Uterus (tissue), 4 donors: ENCODE measurements around the gene BAG2. TPM values are rescaled to one million over a fixed set of nuclear protein-coding genes. Genes with fewer than 3 reads are reported as not detected.

ENCODE experiments used
- DNase-seq, 2 donors: peaks; one replicate each; pipeline ENCODE4 v3.0.0-alpha.2; 2019 to 2020
- H3K27ac ChIP-seq, 2 donors: fragments of 200-600 bp; sonication (generic); 1 replicate in 1 of 2; 2 replicates in 1 of 2; pipeline ENCODE4 v1.5.1; 2016 to 2018
- H3K27me3 ChIP-seq, 2 donors: fragments of 200-600 bp; sonication (generic); one replicate each; pipeline ENCODE4 v1.5.1; 2018 to 2019; ENCODE audit warnings: control low read depth in 1 of 2
- H3K36me3 ChIP-seq, 2 donors: fragments of 200-600 bp; sonication (generic); one replicate each; pipeline ENCODE4 v1.5.1; 2019; ENCODE audit warnings: control low read depth in 1 of 2
- H3K4me1 ChIP-seq, 2 donors: fragments of 200-600 bp; sonication (generic); one replicate each; pipeline ENCODE4 v1.5.1; 2018 to 2019; ENCODE audit warnings: control low read depth in 1 of 2
- H3K4me3 ChIP-seq, 2 donors: fragments of 200-600 bp; sonication (generic); 1 replicate in 1 of 2; 2 replicates in 1 of 2; pipeline ENCODE4 v1.5.1; 2018 to 2019; ENCODE audit warnings: mild to moderate bottlenecking in 1 of 2
- H3K9me3 ChIP-seq, 2 donors: fragments of 200-600 bp; sonication (generic); one replicate each; pipeline ENCODE4 v1.5.1; 2019; ENCODE audit warnings: control low read depth in 1 of 2
- POLR2A ChIP-seq, 2 donors: fragments of 450-650 bp; IDR thresholded peaks; one replicate each; pipeline ENCODE4 v1.6.1; 2016; ENCODE audit warnings: antibody characterized with exemption in 2 of 2, mild to moderate bottlenecking in 1 of 2, moderate library complexity in 1 of 2
- intact Hi-C: fragments of 100-400 bp; cut with DNase I; formaldehyde crosslinking; loops from one replicate; pipeline ENCODE4 v1.15.1; 2023; ENCODE audit warnings: low total_unique reads
- total RNA-seq, 4 donors: library from RNA; depleted of rRNA in 3 of 4; stranded (reverse); fragments of >200 nt in 3 of 4; gene quantifications; one replicate each; pipeline versions ENCODE4 v1.1.0 to v1.2.4, GENCODE V29; 2014 to 2023
- TF ChIP-seq, protein P1 (sequence below), 4 experiments: fragments of 200-600 bp in 2 of 4; fragments of 450-650 bp in 2 of 4; sonication (generic) in 2 of 4; IDR thresholded peaks; one replicate each; pipeline ENCODE4 v1.5.1; 2016 to 2019; ENCODE audit warnings: antibody characterized with exemption in 4 of 4, mild to moderate bottlenecking in 2 of 4, moderate library complexity in 1 of 4
- donor health status: DM: yes; HTN: yes; CAD: no.

The BAG2 gene
- total RNA-seq, 4 donors from 2014 or later = 23.2 to 31.7 (median 26.9) TPM

DNA sequence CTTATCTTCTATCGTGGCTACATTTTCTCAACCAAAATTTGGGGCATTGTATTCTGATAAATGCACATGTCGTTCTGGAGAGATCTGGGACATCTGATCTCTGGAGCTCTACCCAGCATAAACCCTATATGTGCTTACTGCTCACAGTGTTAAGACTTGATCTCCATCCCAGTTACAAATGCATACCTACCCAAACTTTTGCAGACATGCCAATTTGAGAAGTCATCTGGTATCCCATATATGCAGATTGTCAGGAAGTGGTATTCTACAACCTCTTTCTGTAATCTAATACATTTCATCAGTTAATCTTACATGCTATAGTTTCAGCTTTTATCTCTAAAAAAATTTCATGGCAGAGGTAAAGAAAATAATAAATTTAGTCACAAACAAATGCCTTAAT, 11.2 kb downstream of the BAG2 start:
- no peaks in the 10 kb centered on the region for H3K27me3 ChIP-seq

GRCh38 chr6:57190140-57190539, 18.0 kb downstream of the BAG2 start:
- Histone ChIP-seq H3K4me3 (no peak overlapping the region), H3K36me3 (no peaks in the 10 kb centered on the region), H3K27me3 (no peaks in the 10 kb centered on the region), H3K27ac (peak overlapping the region; percentile 27 to 78), H3K9me3 (no peaks in the 10 kb centered on the region), H3K4me1 (peaks cover 0 to 5% of the 10 kb centered on the region in 2 donors)
- intact Hi-C loops = no loop called here
- no peak for DNase-seq
- no peak for TF ChIP-seq POLR2A (IDR thresholded peaks at IDR 0.05)
- TF ChIP-seq, protein P1, sequence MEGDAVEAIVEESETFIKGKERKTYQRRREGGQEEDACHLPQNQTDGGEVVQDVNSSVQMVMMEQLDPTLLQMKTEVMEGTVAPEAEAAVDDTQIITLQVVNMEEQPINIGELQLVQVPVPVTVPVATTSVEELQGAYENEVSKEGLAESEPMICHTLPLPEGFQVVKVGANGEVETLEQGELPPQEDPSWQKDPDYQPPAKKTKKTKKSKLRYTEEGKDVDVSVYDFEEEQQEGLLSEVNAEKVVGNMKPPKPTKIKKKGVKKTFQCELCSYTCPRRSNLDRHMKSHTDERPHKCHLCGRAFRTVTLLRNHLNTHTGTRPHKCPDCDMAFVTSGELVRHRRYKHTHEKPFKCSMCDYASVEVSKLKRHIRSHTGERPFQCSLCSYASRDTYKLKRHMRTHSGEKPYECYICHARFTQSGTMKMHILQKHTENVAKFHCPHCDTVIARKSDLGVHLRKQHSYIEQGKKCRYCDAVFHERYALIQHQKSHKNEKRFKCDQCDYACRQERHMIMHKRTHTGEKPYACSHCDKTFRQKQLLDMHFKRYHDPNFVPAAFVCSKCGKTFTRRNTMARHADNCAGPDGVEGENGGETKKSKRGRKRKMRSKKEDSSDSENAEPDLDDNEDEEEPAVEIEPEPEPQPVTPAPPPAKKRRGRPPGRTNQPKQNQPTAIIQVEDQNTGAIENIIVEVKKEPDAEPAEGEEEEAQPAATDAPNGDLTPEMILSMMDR (IDR thresholded peaks at IDR 0.05) = peak; percentile 39 to 63 (median 50)

More for the DNA sequence above, 11.2 kb downstream of the BAG2 start:
- no peak for DNase-seq
- TF ChIP-seq POLR2A (IDR thresholded peaks at IDR 0.05) = no peak
- TF ChIP-seq, protein P1 (IDR thresholded peaks at IDR 0.05) = no peak
- Histone ChIP-seq H3K36me3 (no peaks in the 10 kb centered on the region), H3K4me1 (no peaks in the 10 kb centered on the region), H3K27ac (peak overlapping the region in 1 of 2 donors; percentile 98), H3K9me3 (no peaks in the 10 kb centered on the region), H3K4me3 (no peak overlapping the region)
- intact Hi-C loops = no loop called here

GRCh38 chr6:57193177-57193576, 21.1 kb downstream of the BAG2 start:
- Histone ChIP-seq H3K4me3 (no peak overlapping the region), H3K27ac (peak overlapping the region; percentile 61 to 78), H3K9me3 (no peaks in the 10 kb centered on the region), H3K4me1 (peaks cover 0 to 5% of the 10 kb centered on the region in 2 donors), H3K27me3 (no peaks in the 10 kb centered on the region), H3K36me3 (no peaks in the 10 kb centered on the region)
- no peak for DNase-seq
- TF ChIP-seq POLR2A (IDR thresholded peaks at IDR 0.05) = no peak
- TF ChIP-seq, protein P1 (IDR thresholded peaks at IDR 0.05) = no peak
- intact Hi-C loops = no loop called here

DNA sequence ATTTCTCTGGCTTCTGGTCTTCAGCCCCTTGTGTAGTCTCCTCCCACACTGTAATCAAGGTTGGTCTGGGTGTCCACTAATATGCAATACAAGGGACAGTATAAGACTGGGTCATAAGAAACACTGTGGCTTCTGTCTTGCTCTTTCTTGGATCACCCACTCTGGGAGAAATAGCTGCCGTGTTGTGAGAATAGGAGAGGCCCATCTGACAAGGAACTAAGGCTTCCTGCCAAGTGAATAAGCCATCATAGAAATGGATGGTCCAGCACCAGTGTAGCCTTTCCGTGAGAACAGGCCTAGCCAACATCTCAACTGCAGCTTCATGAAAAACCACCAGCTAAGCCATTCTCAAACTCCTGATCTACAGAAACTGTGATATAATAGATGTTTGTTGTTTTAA, 23.3 kb downstream of the BAG2 start:
- no peak for DNase-seq
- TF ChIP-seq, protein P1 (IDR thresholded peaks at IDR 0.05) = no peak
- no peaks in the 10 kb centered on the region for H3K27me3 ChIP-seq
- no peaks in the 10 kb centered on the region for H3K9me3 ChIP-seq
- H3K4me3 ChIP-seq = no peak overlapping the region
- peak overlapping the region; percentile 26 to 59 for H3K27ac ChIP-seq
- intact Hi-C loops = no loop called here
- no peaks in the 10 kb centered on the region for H3K36me3 ChIP-seq
- H3K4me1 ChIP-seq = peaks cover 0 to 5% of the 10 kb centered on the region in 2 donors

- Histone ChIP-seq H3K36me3 (no peaks in the 10 kb centered on the region), H3K9me3 (no peaks in the 10 kb centered on the region), H3K4me3 (no peak overlapping the region), H3K27ac (peak overlapping the region; percentile 51 to 78), H3K27me3 (no peaks in the 10 kb centered on the region), H3K4me1 (no peaks in the 10 kb centered on the region)
- intact Hi-C loops = no loop called here
- TF ChIP-seq, protein P1 (IDR thresholded peaks at IDR 0.05) = no peak
- TF ChIP-seq POLR2A (IDR thresholded peaks at IDR 0.05) = no peak
- DNase-seq = no peak
Observed at GRCh38 chr6:57198926-57199636, 27.0 kb downstream of the BAG2 start.
